Activated CD4-positive, alpha-beta T cell treated with anti-CD3 and anti-CD28 coated beads, Interleukin-2, amount 10 ng/mL, durations not matched to agents 7 days and 5 days (primary cell): ENCODE data around the gene KCNH1. TPM values are rescaled to one million over a fixed set of nuclear protein-coding genes. Genes with fewer than 3 reads are reported as not detected.

Experiments
- CTCF ChIA-PET: fragments of 350-600 bp; sonication (Branson Sonifier 250); formaldehyde crosslinking; loops from one replicate; lab custom pipeline; 2021; ENCODE audit warnings: antibody characterized with exemption; lab: Charles Lee
- POLR2A ChIA-PET: fragments of 350-600 bp; sonication (Branson Sonifier 250); formaldehyde crosslinking; loops from one replicate; lab custom pipeline; 2021; ENCODE audit warnings: antibody characterized with exemption; lab: Charles Lee
- DNase-seq: peaks from one replicate; pipeline ENCODE4 v3.0.0-alpha.2; 2020
- H3K27ac Mint-ChIP-seq: one replicate; pipeline ENCODE4 v1.8.0; 2021; ENCODE audit warnings: mild to moderate bottlenecking, moderate library complexity, mixed read lengths
- H3K27me3 Mint-ChIP-seq: one replicate; pipeline ENCODE4 v1.8.0; 2021; ENCODE audit warnings: mixed read lengths
- H3K36me3 Mint-ChIP-seq: one replicate; pipeline ENCODE4 v1.8.0; 2021; ENCODE audit warnings: low read depth, mixed read lengths
- H3K4me1 Mint-ChIP-seq: one replicate; pipeline ENCODE4 v1.8.0; 2021; ENCODE audit warnings: mixed read lengths
- H3K4me3 Mint-ChIP-seq: one replicate; pipeline ENCODE4 v1.8.0; 2021; ENCODE audit warnings: mild to moderate bottlenecking, moderate library complexity, mixed read lengths
- H3K9me3 Mint-ChIP-seq: one replicate; pipeline ENCODE4 v1.8.0; 2021; ENCODE audit warnings: mixed read lengths
- total RNA-seq, 2 experiments: library from RNA; stranded (reverse); gene quantifications; one replicate each; pipeline ENCODE4 v1.2.3, GENCODE V29; 2021

Gene KCNH1
- total RNA-seq, 2 experiments from 2014 or later: not detected

DNA sequence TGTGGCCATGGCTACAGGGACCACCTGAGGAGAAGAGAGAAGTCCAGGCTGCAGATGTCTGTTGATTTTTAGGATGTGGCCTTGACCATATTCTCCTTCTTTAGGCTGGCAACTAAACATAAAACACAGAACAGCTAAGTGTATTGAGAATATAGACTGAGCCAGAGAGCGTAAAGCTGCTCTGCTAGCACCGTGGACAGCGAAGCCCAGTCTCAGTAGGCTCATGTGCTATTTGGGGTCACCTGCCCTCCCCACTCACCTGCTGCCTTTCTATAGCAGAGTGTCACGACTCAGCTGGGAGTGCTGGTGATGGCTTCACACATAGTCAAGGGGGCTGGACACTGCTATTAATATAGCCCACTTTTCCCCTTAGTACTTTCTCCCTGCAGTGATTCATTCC, 278.5 kb downstream of the KCNH1 start:
- DNase-seq: no peak
- Mint-ChIP-seq H3K36me3 (no peaks in the 10 kb centered on the region), H3K9me3 (no peaks in the 10 kb centered on the region), H3K27ac (no peak overlapping the region), H3K4me1 (no peaks in the 10 kb centered on the region), H3K27me3 (peaks cover 4% of the 10 kb centered on the region), H3K4me3 (no peak overlapping the region)
- POLR2A ChIA-PET: no interaction called here
- CTCF ChIA-PET: interaction anchor here (1.2 kb wide), 1 partner anchor 10 kb away, joined by 3 read pairs; no protein-coding TSS in a partner anchor

DNA sequence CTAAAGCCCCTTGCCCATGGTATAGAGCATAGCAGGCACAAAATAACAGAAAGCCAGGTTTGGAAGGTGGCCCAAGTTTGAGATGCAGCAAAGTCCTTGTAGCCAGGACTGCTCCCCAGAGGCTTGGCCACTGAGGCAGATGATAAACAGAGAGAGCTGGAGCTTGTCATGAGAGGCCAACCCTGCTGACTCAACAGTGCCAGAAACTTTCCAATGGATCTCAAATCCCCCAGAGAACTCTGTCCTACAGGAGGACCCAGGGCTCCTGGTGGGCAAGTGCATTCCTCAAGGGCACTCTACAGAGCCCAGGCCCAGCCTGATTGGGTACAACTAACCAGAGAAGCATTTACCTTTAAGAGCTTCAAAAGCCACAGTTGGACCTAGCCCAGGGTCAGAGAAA, 280.7 kb downstream of the KCNH1 start:
- DNase-seq: no peak
- Mint-ChIP-seq H3K4me3 (no peak overlapping the region), H3K9me3 (no peaks in the 10 kb centered on the region), H3K27ac (no peak overlapping the region), H3K36me3 (no peaks in the 10 kb centered on the region), H3K27me3 (peaks cover 2% of the 10 kb centered on the region), H3K4me1 (no peaks in the 10 kb centered on the region)
- ChIA-PET POLR2A (no interaction called here), CTCF (no interaction called here)

DNA sequence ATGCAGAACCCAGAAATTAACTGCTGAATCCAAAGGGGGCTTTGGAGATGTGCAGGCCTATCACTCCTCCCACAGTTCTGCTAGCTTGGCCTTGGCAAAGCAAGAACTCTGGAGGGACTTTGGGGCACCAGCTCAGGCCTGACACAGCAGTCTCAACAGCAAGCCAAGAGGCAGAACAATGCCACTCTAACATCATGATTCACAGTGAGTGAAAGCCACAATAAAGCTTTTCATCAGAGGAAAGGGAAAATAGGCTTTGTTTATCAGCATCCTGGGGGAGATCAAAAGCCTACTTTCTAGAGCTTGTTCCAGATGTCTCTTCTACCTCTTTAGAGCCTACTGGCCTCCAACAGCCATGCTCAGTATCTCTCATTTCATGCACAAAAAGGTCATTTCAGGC, 283.4 kb downstream of the KCNH1 start:
- CTCF ChIA-PET: no interaction called here
- no peaks in the 10 kb centered on the region for H3K36me3 Mint-ChIP-seq

GRCh38 chr1:210848474-210848873, 285.5 kb downstream of the KCNH1 start:
- Mint-ChIP-seq H3K27me3 (no peaks in the 10 kb centered on the region), H3K9me3 (no peaks in the 10 kb centered on the region), H3K4me3 (no peak overlapping the region), H3K27ac (no peak overlapping the region), H3K4me1 (no peaks in the 10 kb centered on the region), H3K36me3 (no peaks in the 10 kb centered on the region)
- DNase-seq: no peak
- POLR2A ChIA-PET: no interaction called here
- CTCF ChIA-PET: no interaction called here

More for the DNA sequence above, 283.4 kb downstream of the KCNH1 start:
- H3K27me3 Mint-ChIP-seq: no peaks in the 10 kb centered on the region
- POLR2A ChIA-PET: no interaction called here
- H3K4me3 Mint-ChIP-seq: no peak overlapping the region
- H3K4me1 Mint-ChIP-seq: no peaks in the 10 kb centered on the region
- H3K27ac Mint-ChIP-seq: no peak overlapping the region
- no peak for DNase-seq
- no peaks in the 10 kb centered on the region for H3K9me3 Mint-ChIP-seq

DNA sequence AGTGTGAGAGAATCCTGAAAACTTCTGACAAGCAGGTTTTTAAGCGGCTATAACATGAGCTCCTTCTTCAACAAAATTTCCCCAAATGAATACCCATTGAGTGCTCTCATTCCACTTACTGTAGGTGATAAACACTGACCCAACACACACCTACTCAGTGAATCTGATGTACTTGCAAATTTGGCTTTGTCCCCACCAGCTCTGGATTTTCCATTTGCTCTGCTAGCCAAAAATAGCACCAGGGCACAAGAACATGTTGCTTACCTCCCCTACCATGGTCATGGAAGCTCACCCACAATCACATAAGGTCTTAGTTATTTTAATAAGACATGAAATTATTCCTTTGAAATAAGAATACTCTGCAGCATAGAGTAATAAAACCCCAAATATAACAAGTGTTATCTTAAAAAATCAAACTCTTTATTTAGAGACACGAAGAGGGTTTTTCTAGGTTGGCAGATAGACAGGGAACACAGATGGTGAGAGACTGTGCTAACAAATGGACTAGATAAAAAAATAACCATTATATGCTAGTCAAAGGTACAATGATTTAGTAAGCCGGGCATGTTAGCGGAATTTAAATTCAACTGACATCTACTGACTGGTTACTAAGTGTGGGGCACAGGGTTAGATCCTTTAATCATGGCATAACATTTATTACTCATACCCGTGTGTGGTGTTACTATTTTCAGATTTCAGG, 291.9 kb downstream of the KCNH1 start:
- Mint-ChIP-seq H3K27me3 (peaks cover 4% of the 10 kb centered on the region), H3K36me3 (no peaks in the 10 kb centered on the region), H3K9me3 (no peaks in the 10 kb centered on the region)

DNA sequence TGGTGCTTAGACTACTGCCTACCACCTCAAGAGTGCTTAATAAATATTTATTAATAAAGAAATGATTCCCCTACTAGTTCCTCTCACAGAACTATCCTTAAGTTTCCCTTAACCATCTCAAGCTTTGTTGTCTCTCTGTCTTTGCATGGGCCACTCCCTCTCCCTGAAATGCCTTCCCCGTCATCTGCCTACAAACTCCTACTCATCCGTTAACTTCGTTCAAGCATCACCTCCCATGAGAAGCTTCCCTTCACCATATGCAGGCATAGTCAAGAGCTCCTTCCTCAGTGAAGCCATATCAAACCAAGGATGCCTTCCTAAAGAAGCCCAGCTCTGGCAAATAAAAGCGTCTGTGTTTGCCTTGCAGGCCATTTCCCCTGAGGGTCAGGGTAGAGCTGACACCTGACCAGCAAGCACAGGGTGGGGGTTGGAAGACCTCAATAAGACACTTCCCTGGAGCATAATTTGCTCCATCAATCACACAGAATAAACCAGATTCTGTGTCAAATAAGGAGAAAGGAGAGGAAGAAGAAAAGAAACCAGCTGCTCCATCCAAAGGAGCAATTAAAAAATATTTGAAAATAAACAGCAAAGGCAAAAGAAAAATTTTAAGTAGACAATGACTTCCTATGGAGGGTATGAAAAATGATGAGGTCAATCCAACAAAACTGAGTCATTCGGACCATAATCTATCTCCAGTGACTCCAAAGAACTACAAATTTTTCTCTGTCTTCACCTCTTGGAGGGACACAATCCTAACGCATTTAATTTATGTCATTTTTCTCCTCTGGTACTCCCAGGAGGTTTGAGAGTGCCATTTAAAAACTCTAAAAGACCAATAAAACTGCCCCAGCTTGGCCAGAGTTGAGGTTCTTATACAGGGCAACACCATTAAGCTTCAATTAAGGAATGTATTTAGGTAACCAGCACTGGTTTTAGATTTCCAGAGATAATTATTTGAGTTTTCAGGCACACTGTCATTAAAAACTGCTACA, 303.6 kb downstream of the KCNH1 start:
- no peak overlapping the region for H3K27ac Mint-ChIP-seq
- no peak overlapping the region for H3K4me3 Mint-ChIP-seq
- no peaks in the 10 kb centered on the region for H3K4me1 Mint-ChIP-seq
- ChIA-PET POLR2A (no interaction called here), CTCF (interaction anchor here (0.6 to 1.2 kb wide), 2 partner anchors 11 to 1048 kb away, joined by 4 to 5 read pairs; no protein-coding TSS in a partner anchor)
- peaks cover 2% of the 10 kb centered on the region for H3K27me3 Mint-ChIP-seq
- H3K36me3 Mint-ChIP-seq: no peaks in the 10 kb centered on the region
- DNase-seq: no peak
- H3K9me3 Mint-ChIP-seq: no peaks in the 10 kb centered on the region

More for the DNA sequence above, 291.9 kb downstream of the KCNH1 start:
- POLR2A ChIA-PET: no interaction called here
- CTCF ChIA-PET: no interaction called here
- no peaks in the 10 kb centered on the region for H3K4me1 Mint-ChIP-seq
- H3K27ac Mint-ChIP-seq: no peak overlapping the region
- no peak for DNase-seq
- H3K4me3 Mint-ChIP-seq: no peak overlapping the region

- Mint-ChIP-seq H3K9me3 (no peaks in the 10 kb centered on the region), H3K4me1 (no peaks in the 10 kb centered on the region), H3K36me3 (no peaks in the 10 kb centered on the region), H3K4me3 (no peak overlapping the region), H3K27me3 (peaks cover 2% of the 10 kb centered on the region), H3K27ac (no peak overlapping the region)
- ChIA-PET POLR2A (no interaction called here), CTCF (no interaction called here)
- no peak for DNase-seq
Measured at GRCh38 chr1:210828996-210829596, 304.9 kb downstream of the KCNH1 start.

GRCh38 chr1:210827481-210827880, 306.5 kb downstream of the KCNH1 start:
- Mint-ChIP-seq H3K9me3 (no peaks in the 10 kb centered on the region), H3K4me1 (no peaks in the 10 kb centered on the region), H3K36me3 (no peaks in the 10 kb centered on the region), H3K27me3 (peaks cover 4% of the 10 kb centered on the region), H3K4me3 (no peak overlapping the region), H3K27ac (no peak overlapping the region)
- CTCF ChIA-PET: no interaction called here
- POLR2A ChIA-PET: no interaction called here
- DNase-seq: no peak

DNA sequence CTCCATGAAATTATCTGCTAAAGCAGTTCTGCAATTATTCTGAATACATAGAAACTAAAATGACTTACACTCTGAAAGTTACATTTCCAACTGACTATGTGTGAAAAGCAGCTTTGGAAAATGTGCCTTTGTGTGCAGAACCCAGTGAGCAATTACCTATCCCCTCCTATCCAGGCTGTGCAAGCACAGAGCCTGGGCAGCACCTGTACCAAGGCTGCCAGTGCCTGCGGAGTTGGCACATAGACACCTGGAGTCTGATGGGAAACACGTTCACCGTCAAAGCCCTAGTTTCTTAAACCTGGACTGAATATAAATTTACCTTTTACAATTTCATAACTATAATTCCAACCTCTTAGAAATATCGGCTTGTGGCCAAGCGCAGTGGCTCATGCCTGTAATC, 307.3 kb downstream of the KCNH1 start:
- no peak overlapping the region for H3K27ac Mint-ChIP-seq
- no peak for DNase-seq
- CTCF ChIA-PET: interaction anchor here (0.5 kb wide), 1 partner anchor 14 kb away, joined by 4 read pairs; no protein-coding TSS in a partner anchor
- POLR2A ChIA-PET: no interaction called here
- no peaks in the 10 kb centered on the region for H3K9me3 Mint-ChIP-seq
- H3K4me3 Mint-ChIP-seq: no peak overlapping the region
- H3K27me3 Mint-ChIP-seq: peaks cover 4% of the 10 kb centered on the region
- H3K4me1 Mint-ChIP-seq: no peaks in the 10 kb centered on the region
- no peaks in the 10 kb centered on the region for H3K36me3 Mint-ChIP-seq

DNA sequence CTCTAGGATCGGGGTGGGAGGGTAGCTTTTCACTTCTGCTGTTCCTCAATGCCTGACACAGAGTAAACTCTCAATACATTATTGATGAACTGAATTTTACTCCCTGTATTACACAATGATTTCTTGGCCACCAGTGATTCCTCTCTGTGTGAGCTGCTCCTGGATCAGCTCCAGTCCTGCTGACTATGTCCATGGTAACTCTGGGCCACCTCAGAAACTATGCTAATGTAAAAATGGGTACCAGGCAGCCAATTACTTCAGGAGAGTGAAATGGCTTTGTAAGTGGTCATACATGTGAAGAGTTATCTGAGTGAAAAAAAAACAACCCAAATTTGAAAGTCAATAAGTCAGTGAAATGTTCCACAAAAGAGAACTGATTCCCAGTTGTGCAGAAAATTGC, 311.0 kb downstream of the KCNH1 start:
- ChIA-PET CTCF (no interaction called here), POLR2A (no interaction called here)
- H3K9me3 Mint-ChIP-seq: no peaks in the 10 kb centered on the region
- no peak overlapping the region for H3K4me3 Mint-ChIP-seq
- H3K4me1 Mint-ChIP-seq: no peaks in the 10 kb centered on the region
- peaks cover 3% of the 10 kb centered on the region for H3K27me3 Mint-ChIP-seq
- no peak for DNase-seq
- no peaks in the 10 kb centered on the region for H3K36me3 Mint-ChIP-seq
- H3K27ac Mint-ChIP-seq: no peak overlapping the region

GRCh38 chr1:210822241-210822640, 311.7 kb downstream of the KCNH1 start:
- H3K27me3 Mint-ChIP-seq: peaks cover 3% of the 10 kb centered on the region
- ChIA-PET POLR2A (no interaction called here), CTCF (no interaction called here)
- no peaks in the 10 kb centered on the region for H3K4me1 Mint-ChIP-seq
- no peak for DNase-seq
- H3K4me3 Mint-ChIP-seq: no peak overlapping the region
- no peaks in the 10 kb centered on the region for H3K36me3 Mint-ChIP-seq
- no peaks in the 10 kb centered on the region for H3K9me3 Mint-ChIP-seq
- H3K27ac Mint-ChIP-seq: no peak overlapping the region

DNA sequence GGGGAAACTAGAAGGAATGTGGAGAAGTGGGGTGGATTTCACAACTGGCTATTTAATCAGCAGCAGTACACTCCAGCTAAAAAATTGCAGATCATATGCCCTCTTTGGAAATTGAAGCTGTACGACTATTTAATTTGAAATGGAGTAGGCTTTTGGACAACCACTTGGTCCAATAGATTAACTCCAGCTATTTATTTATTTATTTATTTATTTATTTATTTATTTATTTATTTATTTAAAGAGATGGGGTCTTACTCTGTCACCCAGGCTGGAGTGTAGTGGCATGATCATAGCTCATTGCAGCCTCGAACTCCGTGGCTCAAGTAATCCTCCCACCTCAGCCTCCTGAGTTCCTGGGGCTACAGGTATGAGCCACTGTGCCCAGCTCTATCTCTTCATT, 312.3 kb downstream of the KCNH1 start:
- no peak overlapping the region for H3K27ac Mint-ChIP-seq
- POLR2A ChIA-PET: no interaction called here
- no peaks in the 10 kb centered on the region for H3K36me3 Mint-ChIP-seq
- H3K4me1 Mint-ChIP-seq: no peaks in the 10 kb centered on the region
- CTCF ChIA-PET: no interaction called here
- no peak overlapping the region for H3K4me3 Mint-ChIP-seq
- H3K9me3 Mint-ChIP-seq: no peaks in the 10 kb centered on the region
- peaks cover 3% of the 10 kb centered on the region for H3K27me3 Mint-ChIP-seq
- DNase-seq: no peak

- ChIA-PET CTCF (interaction anchor here (1.7 kb wide), 1 partner anchor 12 kb away, joined by 5 read pairs; no protein-coding TSS in a partner anchor), POLR2A (no interaction called here)
- Mint-ChIP-seq H3K27ac (no peak overlapping the region), H3K9me3 (no peaks in the 10 kb centered on the region), H3K4me3 (no peak overlapping the region), H3K36me3 (no peaks in the 10 kb centered on the region), H3K4me1 (no peaks in the 10 kb centered on the region), H3K27me3 (peaks cover 3% of the 10 kb centered on the region)
- no peak for DNase-seq
Measured at GRCh38 chr1:210819266-210819665, 314.7 kb downstream of the KCNH1 start.
